Cardiac muscle cell (in vitro differentiated cells and primary cell): ENCODE data around the gene RC3H2. TPM values are rescaled to one million over a fixed set of nuclear protein-coding genes. Genes with fewer than 3 reads are reported as not detected.
"Not testable (repeated sequence)": the region's sequence is repeated elsewhere in the genome, so short reads cannot be mapped to it uniquely, and the experiment has no call there.

Source experiments
- DNase-seq, 2 donors: peaks; one replicate each; pipeline versions ENCODE4 v3.0.0 to v3.0.0-alpha.2; 2010 to 2017; ENCODE audit warnings: low read depth in 1 of 2, low spot score in 1 of 2
- H3K27ac ChIP-seq: fragments of 200-600 bp; sonication (generic); 2 replicates; pipeline ENCODE4 v1.5.1; 2016
- H3K27me3 ChIP-seq: fragments of 200-600 bp; sonication (generic); 2 replicates; pipeline ENCODE4 v1.6.0; 2016; ENCODE audit warnings: control low read depth
- H3K36me3 ChIP-seq: fragments of 200-600 bp; sonication (generic); 2 replicates; pipeline ENCODE4 v1.5.1; 2016; ENCODE audit warnings: control low read depth
- H3K4me1 ChIP-seq: fragments of 200-600 bp; sonication (generic); 2 replicates; pipeline ENCODE4 v1.8.1; 2017; ENCODE audit warnings: low read depth, mild to moderate bottlenecking, mixed run types
- H3K4me3 ChIP-seq: fragments of 200-600 bp; sonication (generic); 2 replicates; pipeline ENCODE4 v1.5.1; 2016; ENCODE audit warnings: mild to moderate bottlenecking
- H3K9me3 ChIP-seq: fragments of 200-600 bp; sonication (generic); 2 replicates; pipeline ENCODE4 v1.5.1; 2017; ENCODE audit warnings: low read depth, mild to moderate bottlenecking, control low read depth
- CTCF ChIP-seq: IDR thresholded peaks from 2 replicates; pipeline ENCODE4 v1.5.1; 2012; ENCODE audit warnings: low read depth, mild to moderate bottlenecking, low read length
- polyA plus RNA-seq: library from polyadenylated mRNA; unstranded; fragments of >200 nt; fragmentation: Nextera tagmentation; extraction: Ambion mirVana; gene quantifications from 2 replicates; pipeline ENCODE4 v1.2.1, GENCODE V29; 2016
- total RNA-seq: library from RNA; depleted of rRNA; stranded (reverse); fragments of >200 nt; gene quantifications from 2 replicates; pipeline ENCODE4 v1.2.3, GENCODE V29; 2016

Gene RC3H2
- total and polyA plus RNA-seq, 2 experiments from 2014 or later = 31.1 to 57.7 TPM

DNA sequence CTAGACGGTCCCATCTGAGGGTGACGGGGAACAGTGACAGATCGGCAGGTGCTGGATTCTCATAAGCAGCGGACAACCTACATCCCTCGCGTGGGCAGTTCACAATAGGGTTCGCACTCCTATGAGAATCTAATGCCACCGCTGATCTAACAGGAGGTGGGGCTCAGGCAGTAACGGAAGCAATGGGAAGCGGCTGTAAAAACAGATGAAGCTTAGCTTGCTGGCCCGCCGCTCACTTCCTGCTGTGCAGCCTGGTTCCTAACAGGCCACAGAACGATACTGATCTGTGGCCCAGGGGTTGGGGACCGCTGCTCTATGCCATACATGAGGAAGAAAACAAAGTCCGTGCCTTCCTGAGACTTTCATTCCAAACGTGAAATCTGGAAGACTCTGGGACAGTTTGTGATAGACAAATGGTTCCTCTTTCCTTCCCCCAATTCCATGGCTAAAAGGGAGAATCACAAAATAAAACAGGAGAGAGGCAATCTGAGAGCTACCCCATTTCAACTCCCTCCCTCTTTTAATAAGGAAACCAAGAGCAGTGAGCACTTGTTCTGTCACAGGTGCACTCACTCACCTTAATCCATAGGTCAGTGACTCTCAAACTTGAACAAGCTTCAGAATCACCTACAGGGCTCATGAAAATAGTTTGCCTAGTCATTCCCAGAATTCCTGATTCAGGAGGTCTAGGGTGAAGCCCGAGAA is 88.8 kb downstream of the RC3H2 start:
- DNase-seq = peak in 1 of 2 donors; percentile 25
- Histone ChIP-seq H3K27ac (no peak overlapping the region), H3K4me3 (no peak overlapping the region), H3K27me3 (no peaks in the 10 kb centered on the region), H3K4me1 (no peaks in the 10 kb centered on the region), H3K36me3 (peaks cover 18% of the 10 kb centered on the region), H3K9me3 (no peaks in the 10 kb centered on the region)
- no peak for TF ChIP-seq CTCF

- no peak for TF ChIP-seq CTCF
- H3K4me1 ChIP-seq = no peaks in the 10 kb centered on the region
- H3K9me3 ChIP-seq = no peaks in the 10 kb centered on the region
- H3K4me3 ChIP-seq = no peak overlapping the region
- no peak for DNase-seq
- H3K36me3 ChIP-seq = peaks cover 15% of the 10 kb centered on the region
- H3K27ac ChIP-seq = no peak overlapping the region
- H3K27me3 ChIP-seq = no peaks in the 10 kb centered on the region
Observed at GRCh38 chr9:122815544-122815943, 89.6 kb downstream of the RC3H2 start.

DNA sequence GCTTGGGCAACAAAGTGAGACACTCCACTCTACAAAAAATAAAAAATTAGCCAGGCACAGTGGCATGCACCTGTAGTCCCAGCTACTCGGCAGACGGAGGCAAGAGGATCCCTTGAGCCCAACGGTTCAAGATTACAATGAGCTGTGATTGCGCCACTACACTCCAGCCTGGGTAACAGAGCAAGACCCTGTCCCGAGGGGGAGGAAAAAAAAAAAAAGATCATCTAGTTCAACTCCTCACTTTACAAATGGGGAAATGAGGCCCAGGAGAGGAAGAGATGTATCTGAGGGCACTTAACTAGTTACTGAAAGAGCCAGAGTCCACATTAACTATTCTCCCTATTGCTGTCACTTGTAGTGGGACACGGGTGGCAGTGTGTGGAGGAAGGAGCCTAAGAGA is 90.6 kb downstream of the RC3H2 start:
- Histone ChIP-seq H3K9me3 (no peaks in the 10 kb centered on the region), H3K4me3 (no peak overlapping the region), H3K27ac (no peak overlapping the region), H3K4me1 (no peaks in the 10 kb centered on the region), H3K27me3 (no peaks in the 10 kb centered on the region), H3K36me3 (peaks cover 8% of the 10 kb centered on the region)
- TF ChIP-seq CTCF = no peak
- no peak for DNase-seq

DNA sequence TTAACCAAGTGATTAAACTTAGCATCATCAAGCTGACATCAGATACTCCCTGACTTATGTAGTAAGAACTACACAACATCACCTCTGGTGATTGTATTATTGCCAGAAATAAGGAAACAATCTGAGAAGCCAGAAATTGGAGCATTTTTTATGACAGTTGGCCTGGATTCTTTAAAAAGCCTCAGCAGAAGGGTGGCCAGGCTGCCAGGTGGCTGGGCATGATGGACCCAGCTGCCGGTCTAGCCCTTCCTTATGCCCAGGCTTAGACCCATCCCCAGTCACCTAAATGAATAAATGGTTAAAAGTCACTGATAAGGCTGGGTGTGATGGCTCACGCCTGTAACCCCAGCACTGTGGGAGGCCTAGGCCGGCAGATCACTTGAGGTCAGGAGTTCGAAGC is 92.4 kb downstream of the RC3H2 start:
- Histone ChIP-seq H3K9me3 (no peaks in the 10 kb centered on the region), H3K36me3 (no peaks in the 10 kb centered on the region), H3K4me1 (no peaks in the 10 kb centered on the region), H3K4me3 (no peak overlapping the region), H3K27ac (no peak overlapping the region), H3K27me3 (no peaks in the 10 kb centered on the region)
- no peak for DNase-seq
- TF ChIP-seq CTCF = no peak

- H3K4me3 ChIP-seq = no peak overlapping the region
- H3K4me1 ChIP-seq = no peaks in the 10 kb centered on the region
- DNase-seq = peak; percentile 80 to 84
- H3K27ac ChIP-seq = no peak overlapping the region
- H3K36me3 ChIP-seq = no peaks in the 10 kb centered on the region
- no peaks in the 10 kb centered on the region for H3K9me3 ChIP-seq
- peak; percentile 66 for TF ChIP-seq CTCF
- H3K27me3 ChIP-seq = no peaks in the 10 kb centered on the region
Observed at GRCh38 chr9:122810306-122810946, 94.7 kb downstream of the RC3H2 start.

DNA sequence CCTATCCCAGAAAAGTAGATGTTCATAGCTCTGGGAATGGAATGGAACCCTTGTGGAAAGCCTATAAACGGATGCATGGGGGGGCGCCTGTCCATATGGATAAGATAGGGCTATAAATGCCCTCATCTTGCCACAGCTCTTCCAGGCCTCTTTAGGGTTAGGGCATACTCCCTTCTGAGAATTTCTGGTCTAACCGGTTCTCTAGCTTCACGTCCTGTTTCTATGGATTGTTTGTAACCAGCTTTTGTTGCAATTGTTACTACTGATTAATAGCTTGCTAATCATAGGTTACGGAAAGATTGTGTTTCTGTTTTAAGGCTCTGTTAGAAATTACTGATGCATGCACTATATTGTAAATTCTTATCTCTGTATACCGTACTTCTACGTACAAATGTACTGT is 95.9 kb downstream of the RC3H2 start:
- not testable (repeated sequence) for DNase-seq, H3K36me3 ChIP-seq, H3K27ac ChIP-seq, H3K27me3 ChIP-seq, H3K4me3 ChIP-seq, H3K9me3 ChIP-seq, H3K4me1 ChIP-seq
